DND-41 (cell line): ENCODE data around the gene WDR86.
A peak's percentile ranks its signal among the peaks of the same experiment; 100 is the strongest.

ENCODE experiments used
- ATAC-seq: fragments of 200-7000 bp; cut with Tn5 transposase; 3 replicates; pipeline ENCODE4 v1.9.1; 2021; ENCODE audit warnings: low read depth; ENCODE audit not compliant: insufficient read depth
- DNase-seq: peaks from one replicate; pipeline ENCODE4 v3.0.0-alpha.2; 2020
- H2AFZ ChIP-seq: 2 replicates; pipeline ENCODE4 v1.6.0; 2012; ENCODE audit warnings: low read depth, low read length
- H3K27ac ChIP-seq: 2 replicates; pipeline ENCODE4 v1.5.1; 2012; ENCODE audit warnings: low read length, inconsistent platforms
- H3K27me3 ChIP-seq: fragments of 200-600 bp; sonication (generic); 2 replicates; pipeline ENCODE4 v1.6.0; 2012; ENCODE audit warnings: low read length, mild to moderate bottlenecking, inconsistent platforms; ENCODE audit not compliant: insufficient read depth, poor library complexity
- H3K36me3 ChIP-seq: 2 replicates; pipeline ENCODE4 v1.5.1; 2012; ENCODE audit warnings: low read length, inconsistent platforms; ENCODE audit not compliant: insufficient read depth
- H3K4me1 ChIP-seq: 2 replicates; pipeline ENCODE4 v1.5.1; 2012; ENCODE audit warnings: mild to moderate bottlenecking, low read length; ENCODE audit not compliant: insufficient read depth
- H3K4me2 ChIP-seq: 2 replicates; pipeline ENCODE4 v1.6.0; 2012; ENCODE audit warnings: mild to moderate bottlenecking, moderate library complexity, low read length, inconsistent platforms; ENCODE audit not compliant: insufficient read depth
- H3K4me3 ChIP-seq, 2 experiments: fragments of 200-600 bp in 1 of 2; shearing (Covaris generic) in 1 of 2; 2 replicates each; pipeline ENCODE4 v1.5.1; 2012 to 2016; ENCODE audit warnings: inconsistent platforms in 2 of 2, low read length in 2 of 2, mild to moderate bottlenecking in 2 of 2, low read depth in 1 of 2, moderate library complexity in 1 of 2
- H3K79me2 ChIP-seq: 2 replicates; pipeline ENCODE4 v1.6.0; 2012; ENCODE audit warnings: low read length, inconsistent platforms; ENCODE audit not compliant: insufficient read depth
- H3K9ac ChIP-seq: 2 replicates; pipeline ENCODE4 v1.6.0; 2012; ENCODE audit warnings: low read depth, mild to moderate bottlenecking, inconsistent platforms, low read length, moderate library complexity
- H3K9me3 ChIP-seq: 2 replicates; pipeline ENCODE4 v1.5.1; 2012; ENCODE audit warnings: low read length, moderate library complexity, mild to moderate bottlenecking, inconsistent platforms; ENCODE audit not compliant: insufficient read depth, severe bottlenecking
- H4K20me1 ChIP-seq: 2 replicates; pipeline ENCODE4 v1.6.0; 2012; ENCODE audit warnings: low read length; ENCODE audit not compliant: insufficient read depth
- EZH2 ChIP-seq: IDR thresholded peaks from 3 replicates; pipeline ENCODE4 v1.6.1; 2012; ENCODE audit warnings: borderline replicate concordance, low read depth, mild to moderate bottlenecking, moderate library complexity, low read length, inconsistent platforms; ENCODE audit not compliant: severe bottlenecking
- TF ChIP-seq, protein P1 (sequence below): IDR thresholded peaks from 2 replicates; pipeline ENCODE4 v1.5.1; 2012; ENCODE audit warnings: borderline replicate concordance, low read length, moderate library complexity, mild to moderate bottlenecking; ENCODE audit not compliant: poor library complexity, severe bottlenecking; ENCODE audit errors: extremely low read depth

The WDR86 gene

DNA sequence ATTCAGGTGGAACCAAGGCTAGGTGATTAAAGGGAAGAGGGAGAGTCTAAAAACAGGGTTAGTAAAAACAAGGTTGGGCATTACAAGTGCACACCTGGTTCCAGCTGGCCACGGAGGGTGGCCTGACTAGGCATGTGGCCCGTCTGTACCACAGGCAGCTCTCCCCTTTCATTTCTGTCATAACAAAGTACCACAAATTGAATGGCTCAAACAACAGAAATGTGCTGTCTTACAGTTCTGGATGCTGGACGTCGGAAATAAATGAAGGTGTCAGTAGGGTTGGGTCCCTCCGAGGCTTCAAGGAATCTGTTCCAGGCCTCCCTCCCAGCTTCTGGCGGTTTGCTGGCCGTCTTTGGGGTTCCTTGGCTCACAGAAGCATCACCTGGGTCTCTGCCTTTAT is 13.4 kb upstream of the WDR86 start:
- H3K4me3 ChIP-seq = no peak overlapping the region
- H3K27ac ChIP-seq = no peak overlapping the region
- peaks cover 14% of the 10 kb centered on the region for H3K4me1 ChIP-seq
- ATAC-seq (no peak), DNase-seq (no peak)
- H3K4me2 ChIP-seq = no peak overlapping the region
- H3K79me2 ChIP-seq = no peaks in the 10 kb centered on the region
- no peak overlapping the region for H3K9ac ChIP-seq
- peaks cover 12% of the 10 kb centered on the region for H3K9me3 ChIP-seq
- TF ChIP-seq, protein P1, sequence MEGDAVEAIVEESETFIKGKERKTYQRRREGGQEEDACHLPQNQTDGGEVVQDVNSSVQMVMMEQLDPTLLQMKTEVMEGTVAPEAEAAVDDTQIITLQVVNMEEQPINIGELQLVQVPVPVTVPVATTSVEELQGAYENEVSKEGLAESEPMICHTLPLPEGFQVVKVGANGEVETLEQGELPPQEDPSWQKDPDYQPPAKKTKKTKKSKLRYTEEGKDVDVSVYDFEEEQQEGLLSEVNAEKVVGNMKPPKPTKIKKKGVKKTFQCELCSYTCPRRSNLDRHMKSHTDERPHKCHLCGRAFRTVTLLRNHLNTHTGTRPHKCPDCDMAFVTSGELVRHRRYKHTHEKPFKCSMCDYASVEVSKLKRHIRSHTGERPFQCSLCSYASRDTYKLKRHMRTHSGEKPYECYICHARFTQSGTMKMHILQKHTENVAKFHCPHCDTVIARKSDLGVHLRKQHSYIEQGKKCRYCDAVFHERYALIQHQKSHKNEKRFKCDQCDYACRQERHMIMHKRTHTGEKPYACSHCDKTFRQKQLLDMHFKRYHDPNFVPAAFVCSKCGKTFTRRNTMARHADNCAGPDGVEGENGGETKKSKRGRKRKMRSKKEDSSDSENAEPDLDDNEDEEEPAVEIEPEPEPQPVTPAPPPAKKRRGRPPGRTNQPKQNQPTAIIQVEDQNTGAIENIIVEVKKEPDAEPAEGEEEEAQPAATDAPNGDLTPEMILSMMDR = no peak
- TF ChIP-seq EZH2 = no peak
- H4K20me1 ChIP-seq = no peaks in the 10 kb centered on the region
- H3K27me3 ChIP-seq = no peaks in the 10 kb centered on the region
- H2AFZ ChIP-seq = no peak overlapping the region
- H3K36me3 ChIP-seq = no peaks in the 10 kb centered on the region

GRCh38 chr7:151422212-151422611 is 12.4 kb upstream of the WDR86 start:
- TF ChIP-seq, protein P1 = no peak
- TF ChIP-seq EZH2 = no peak
- Histone ChIP-seq H3K4me3 (no peak overlapping the region), H3K9ac (no peak overlapping the region), H3K4me2 (no peak overlapping the region), H2AFZ (no peak overlapping the region), H3K27ac (no peak overlapping the region), H3K36me3 (no peaks in the 10 kb centered on the region), H3K9me3 (peaks cover 12% of the 10 kb centered on the region), H4K20me1 (no peaks in the 10 kb centered on the region), H3K79me2 (no peaks in the 10 kb centered on the region), H3K4me1 (peaks cover 4% of the 10 kb centered on the region), H3K27me3 (no peaks in the 10 kb centered on the region)
- ATAC-seq (no peak), DNase-seq (no peak)

GRCh38 chr7:151420144-151420543 is 10.3 kb upstream of the WDR86 start:
- no peaks in the 10 kb centered on the region for H3K79me2 ChIP-seq
- no peak overlapping the region for H3K4me3 ChIP-seq
- no peaks in the 10 kb centered on the region for H3K36me3 ChIP-seq
- no peak overlapping the region for H2AFZ ChIP-seq
- TF ChIP-seq EZH2 = no peak
- TF ChIP-seq, protein P1 = no peak
- no peaks in the 10 kb centered on the region for H3K27me3 ChIP-seq
- DNase-seq (no peak), ATAC-seq (peak; percentile 65; the same call in 2 of the 3 replicates)
- H4K20me1 ChIP-seq = no peaks in the 10 kb centered on the region
- no peak overlapping the region for H3K27ac ChIP-seq
- no peak overlapping the region for H3K4me2 ChIP-seq
- no peaks in the 10 kb centered on the region for H3K4me1 ChIP-seq
- no peak overlapping the region for H3K9ac ChIP-seq
- H3K9me3 ChIP-seq = peaks cover 12% of the 10 kb centered on the region

DNA sequence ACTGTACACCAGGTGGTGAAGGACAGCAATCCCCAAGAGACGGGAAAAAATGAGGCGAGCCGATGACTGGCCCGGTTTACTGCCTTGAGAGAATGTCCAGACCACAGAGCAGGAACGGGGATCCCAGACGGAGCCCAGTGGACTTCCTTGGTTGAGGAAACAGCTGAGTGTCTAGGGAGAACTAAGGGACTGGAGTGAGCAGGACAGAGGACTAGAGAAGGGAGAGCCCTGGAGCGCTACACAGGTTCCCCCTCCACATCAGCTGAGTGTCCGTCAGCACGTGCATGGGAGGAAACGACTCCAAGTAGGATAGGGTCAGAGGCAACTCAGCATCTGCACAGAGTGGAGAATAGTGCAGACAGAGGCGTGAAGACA is 7.1 kb upstream of the WDR86 start:
- H3K27me3 ChIP-seq = no peaks in the 10 kb centered on the region
- H3K4me1 ChIP-seq = no peaks in the 10 kb centered on the region
- no peaks in the 10 kb centered on the region for H4K20me1 ChIP-seq
- H2AFZ ChIP-seq = no peak overlapping the region
- ATAC-seq (no peak), DNase-seq (no peak)
- H3K79me2 ChIP-seq = no peaks in the 10 kb centered on the region
- no peaks in the 10 kb centered on the region for H3K36me3 ChIP-seq
- no peak overlapping the region for H3K4me3 ChIP-seq
- H3K9me3 ChIP-seq = peaks cover 6% of the 10 kb centered on the region
- TF ChIP-seq EZH2 = no peak
- TF ChIP-seq, protein P1 = no peak
- H3K9ac ChIP-seq = no peak overlapping the region
- no peak overlapping the region for H3K27ac ChIP-seq
- H3K4me2 ChIP-seq = no peak overlapping the region
